Measurements from ENCODE around the gene ZNF692.

ZNF692 gene

DNA sequence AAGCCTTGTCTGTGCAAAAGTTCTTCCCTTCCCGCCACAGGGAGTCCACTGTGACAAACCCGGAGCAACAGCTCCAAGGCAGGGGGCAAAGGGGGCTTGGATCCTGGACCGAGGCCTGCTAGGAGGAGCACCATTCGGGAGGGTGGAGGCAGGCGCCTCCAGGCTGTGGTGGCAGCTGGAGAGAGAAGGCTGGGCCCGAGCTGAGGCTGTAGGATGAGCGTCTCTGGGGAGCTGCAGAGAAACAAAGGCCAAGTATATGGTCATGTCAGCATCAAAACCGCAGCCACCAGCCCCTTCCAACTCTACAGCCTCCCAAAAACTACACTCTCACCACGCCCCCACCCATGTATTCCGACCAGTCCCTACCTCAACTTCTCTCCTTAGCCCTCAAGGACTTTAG is 33.7 kb downstream of the ZNF692 start:
- no peaks in the 10 kb centered on the region for H3K9me3 ChIP-seq (ENCODE audit: control insufficient read depth, low read length)
- peak overlapping the region; percentile 97 for H3K4me3 ChIP-seq (ENCODE audit: insufficient read depth, low read depth, low read length)
- H3K4me1 ChIP-seq (ENCODE audit: control insufficient read depth, insufficient read depth, low read length) = peaks cover 10% of the 10 kb centered on the region
- H3K27ac ChIP-seq (ENCODE audit: insufficient read depth, low read depth, low read length, poor library complexity, severe bottlenecking) = no peak overlapping the region
- 54% methylated on average over 10 of the region's 10 CpGs for WGBS, 2 experiments
- no peaks in the 10 kb centered on the region for H3K36me3 ChIP-seq (ENCODE audit: control insufficient read depth, insufficient read depth, low read length)
- H3K27me3 ChIP-seq (ENCODE audit: control insufficient read depth, insufficient read depth, low read length, poor library complexity, severe bottlenecking) = no peaks in the 10 kb centered on the region

GRCh38 chr1:248824701-248825100 is 34.2 kb downstream of the ZNF692 start:
- Histone ChIP-seq H3K4me3 (ENCODE audit: insufficient read depth, low read depth, low read length) (peak overlapping the region; percentile 97), H3K36me3 (ENCODE audit: control insufficient read depth, insufficient read depth, low read length) (no peaks in the 10 kb centered on the region), H3K9me3 (ENCODE audit: control insufficient read depth, low read length) (no peaks in the 10 kb centered on the region), H3K27ac (ENCODE audit: insufficient read depth, low read depth, low read length, poor library complexity, severe bottlenecking) (no peak overlapping the region), H3K27me3 (ENCODE audit: control insufficient read depth, insufficient read depth, low read length, poor library complexity, severe bottlenecking) (no peaks in the 10 kb centered on the region), H3K4me1 (ENCODE audit: control insufficient read depth, insufficient read depth, low read length) (peaks cover 10% of the 10 kb centered on the region)
- WGBS, 2 experiments = 87 to 92% methylated on average over 3 of the region's 3 CpGs

- WGBS, 2 experiments = 93 to 100% methylated on average over 1 of the region's 1 CpG
- Histone ChIP-seq H3K27ac (ENCODE audit: insufficient read depth, low read depth, low read length, poor library complexity, severe bottlenecking) (no peak overlapping the region), H3K27me3 (ENCODE audit: control insufficient read depth, insufficient read depth, low read length, poor library complexity, severe bottlenecking) (no peaks in the 10 kb centered on the region)
Measured at GRCh38 chr1:248824301-248824700, 34.6 kb downstream of the ZNF692 start.

DNA sequence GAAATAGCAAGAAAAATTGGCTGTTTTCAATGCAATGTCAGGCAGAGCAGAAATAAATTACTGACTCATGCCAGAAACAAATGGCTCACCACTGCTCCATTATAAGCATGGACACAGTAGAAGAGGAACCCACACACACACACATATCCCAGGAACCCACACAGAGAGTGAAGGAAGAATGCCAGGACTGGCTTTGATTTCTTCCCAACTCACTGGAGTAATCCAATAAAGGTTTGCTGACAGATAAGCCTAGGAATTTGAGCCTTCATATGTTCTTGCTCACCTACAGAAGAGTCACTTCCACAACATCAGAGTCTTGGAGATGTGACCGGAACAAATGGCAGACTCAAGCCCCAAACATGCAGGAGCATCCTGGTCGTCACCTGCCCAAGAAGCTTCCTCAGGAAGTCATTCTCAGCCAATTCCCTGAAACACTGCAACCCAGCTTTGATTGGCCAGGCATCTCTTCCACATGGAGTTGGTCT is 35.3 kb downstream of the ZNF692 start:
- H3K27me3 ChIP-seq (ENCODE audit: control insufficient read depth, insufficient read depth, low read length, poor library complexity, severe bottlenecking) = no peaks in the 10 kb centered on the region
- H3K4me1 ChIP-seq (ENCODE audit: control insufficient read depth, insufficient read depth, low read length) = peaks cover 10% of the 10 kb centered on the region
- no peaks in the 10 kb centered on the region for H3K36me3 ChIP-seq (ENCODE audit: control insufficient read depth, insufficient read depth, low read length)
- no peak overlapping the region for H3K4me3 ChIP-seq (ENCODE audit: insufficient read depth, low read depth, low read length)
- 94 to 97% methylated on average over 2 of the region's 2 CpGs for WGBS, 2 experiments
- H3K9me3 ChIP-seq (ENCODE audit: control insufficient read depth, low read length) = no peaks in the 10 kb centered on the region
- H3K27ac ChIP-seq (ENCODE audit: insufficient read depth, low read depth, low read length, poor library complexity, severe bottlenecking) = no peak overlapping the region

More at GRCh38 chr1:248824301-248824700, 34.6 kb downstream of the ZNF692 start:
- peaks cover 10% of the 10 kb centered on the region for H3K4me1 ChIP-seq (ENCODE audit: control insufficient read depth, insufficient read depth, low read length)
- H3K4me3 ChIP-seq (ENCODE audit: insufficient read depth, low read depth, low read length) = no peak overlapping the region
- no peaks in the 10 kb centered on the region for H3K36me3 ChIP-seq (ENCODE audit: control insufficient read depth, insufficient read depth, low read length)
- H3K9me3 ChIP-seq (ENCODE audit: control insufficient read depth, low read length) = no peaks in the 10 kb centered on the region

DNA sequence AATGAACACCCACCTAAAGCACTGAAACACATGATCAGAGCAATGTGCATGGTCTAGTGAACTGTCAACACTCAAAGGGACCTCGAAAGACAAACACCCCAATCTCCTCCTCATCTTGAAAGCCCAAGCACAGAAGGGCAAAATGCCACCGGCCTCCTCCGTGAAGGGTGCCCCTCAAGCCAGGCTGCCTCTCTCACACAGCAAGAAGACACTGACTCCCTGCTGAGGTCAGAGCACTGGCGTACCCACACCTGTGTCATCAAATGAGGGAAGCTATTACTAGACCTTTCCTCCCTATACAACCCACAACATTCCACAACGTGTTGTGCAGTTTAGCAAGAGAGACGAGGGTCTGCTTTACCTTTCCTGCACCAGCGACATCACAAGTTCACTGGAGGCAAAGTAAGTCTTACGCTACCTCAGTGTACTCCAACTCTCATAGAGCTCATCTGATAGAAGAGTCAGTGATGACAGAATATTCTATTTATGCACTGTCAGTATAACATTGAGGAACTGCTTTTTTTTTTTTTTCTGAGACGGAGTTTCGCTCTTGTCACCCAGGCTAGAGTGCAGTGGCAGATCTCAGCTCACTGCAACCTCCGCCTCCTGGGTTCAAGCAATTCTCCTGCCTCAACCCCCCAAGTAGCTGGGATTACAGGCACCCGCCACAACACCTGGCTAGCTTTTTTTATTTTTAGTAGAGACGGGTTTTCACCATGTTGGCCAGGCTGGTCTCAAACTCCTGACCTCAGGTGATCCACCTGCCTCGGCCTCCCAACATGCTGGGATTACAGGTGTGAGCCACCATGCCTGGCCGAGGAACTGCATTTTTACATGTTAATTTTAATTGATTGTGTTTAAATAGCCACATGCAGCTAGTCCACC is 36.5 kb downstream of the ZNF692 start:
- Histone ChIP-seq H3K9me3 (ENCODE audit: control insufficient read depth, low read length) (no peaks in the 10 kb centered on the region), H3K36me3 (ENCODE audit: control insufficient read depth, insufficient read depth, low read length) (no peaks in the 10 kb centered on the region), H3K27me3 (ENCODE audit: control insufficient read depth, insufficient read depth, low read length, poor library complexity, severe bottlenecking) (no peaks in the 10 kb centered on the region), H3K4me1 (ENCODE audit: control insufficient read depth, insufficient read depth, low read length) (peaks cover 10% of the 10 kb centered on the region), H3K4me3 (ENCODE audit: insufficient read depth, low read depth, low read length) (no peak overlapping the region), H3K27ac (ENCODE audit: insufficient read depth, low read depth, low read length, poor library complexity, severe bottlenecking) (no peak overlapping the region)
- WGBS, 2 experiments = 94 to 95% methylated on average over 14 to 15 of the region's 15 CpGs

- Histone ChIP-seq H3K4me1 (ENCODE audit: control insufficient read depth, insufficient read depth, low read length) (peaks cover 10% of the 10 kb centered on the region), H3K27ac (ENCODE audit: insufficient read depth, low read depth, low read length, poor library complexity, severe bottlenecking) (no peak overlapping the region), H3K9me3 (ENCODE audit: control insufficient read depth, low read length) (no peaks in the 10 kb centered on the region), H3K36me3 (ENCODE audit: control insufficient read depth, insufficient read depth, low read length) (no peaks in the 10 kb centered on the region), H3K4me3 (ENCODE audit: insufficient read depth, low read depth, low read length) (no peak overlapping the region), H3K27me3 (ENCODE audit: control insufficient read depth, insufficient read depth, low read length, poor library complexity, severe bottlenecking) (no peaks in the 10 kb centered on the region)
- WGBS, 2 experiments = 96 to 97% methylated on average over 7 of the region's 7 CpGs
Measured at GRCh38 chr1:248821641-248822040, 37.2 kb downstream of the ZNF692 start.

GRCh38 chr1:248821101-248821500 is 37.8 kb downstream of the ZNF692 start:
- Histone ChIP-seq H3K36me3 (ENCODE audit: control insufficient read depth, insufficient read depth, low read length) (no peaks in the 10 kb centered on the region), H3K4me1 (ENCODE audit: control insufficient read depth, insufficient read depth, low read length) (peaks cover 10% of the 10 kb centered on the region), H3K27ac (ENCODE audit: insufficient read depth, low read depth, low read length, poor library complexity, severe bottlenecking) (no peak overlapping the region), H3K27me3 (ENCODE audit: control insufficient read depth, insufficient read depth, low read length, poor library complexity, severe bottlenecking) (no peaks in the 10 kb centered on the region), H3K9me3 (ENCODE audit: control insufficient read depth, low read length) (no peaks in the 10 kb centered on the region), H3K4me3 (ENCODE audit: insufficient read depth, low read depth, low read length) (no peak overlapping the region)
- 90 to 92% methylated on average over 3 of the region's 3 CpGs for WGBS, 2 experiments

GRCh38 chr1:248820041-248820585 is 38.8 kb downstream of the ZNF692 start:
- no peaks in the 10 kb centered on the region for H3K9me3 ChIP-seq (ENCODE audit: control insufficient read depth, low read length)
- peaks cover 8% of the 10 kb centered on the region for H3K4me1 ChIP-seq (ENCODE audit: control insufficient read depth, insufficient read depth, low read length)
- H3K27me3 ChIP-seq (ENCODE audit: control insufficient read depth, insufficient read depth, low read length, poor library complexity, severe bottlenecking) = no peaks in the 10 kb centered on the region
- H3K36me3 ChIP-seq (ENCODE audit: control insufficient read depth, insufficient read depth, low read length) = no peaks in the 10 kb centered on the region
- H3K27ac ChIP-seq (ENCODE audit: insufficient read depth, low read depth, low read length, poor library complexity, severe bottlenecking) = no peak overlapping the region
- no peak overlapping the region for H3K4me3 ChIP-seq (ENCODE audit: insufficient read depth, low read depth, low read length)
- WGBS, 2 experiments = 91 to 94% methylated on average over 5 to 7 of the region's 7 CpGs

- no peak overlapping the region for H3K27ac ChIP-seq (ENCODE audit: insufficient read depth, low read depth, low read length, poor library complexity, severe bottlenecking)
Measured at GRCh38 chr1:248818505-248819374, 40.1 kb downstream of the ZNF692 start.

DNA sequence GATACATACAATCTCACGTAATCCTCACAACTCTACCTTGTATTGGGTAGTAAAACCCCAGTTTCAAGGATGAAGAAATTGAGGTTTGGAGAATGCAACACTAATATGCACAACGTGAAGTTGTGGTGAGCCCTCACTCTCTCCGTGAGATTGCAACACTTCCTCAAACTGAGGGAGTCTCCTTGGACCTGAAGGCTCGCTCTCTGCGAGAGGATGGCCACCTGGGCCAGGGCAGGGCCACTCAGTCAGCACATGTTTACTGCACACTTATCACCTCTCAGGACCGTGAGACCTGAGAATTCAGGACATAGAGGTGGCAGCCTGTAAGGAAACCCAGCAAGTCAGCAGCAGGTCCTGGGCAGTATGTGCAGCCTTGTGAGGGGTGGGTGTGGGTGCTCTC is 41.8 kb downstream of the ZNF692 start:
- 96 to 97% methylated on average over 5 to 6 of the region's 6 CpGs for WGBS, 2 experiments
- no peaks in the 10 kb centered on the region for H3K27me3 ChIP-seq (ENCODE audit: control insufficient read depth, insufficient read depth, low read length, poor library complexity, severe bottlenecking)
- no peaks in the 10 kb centered on the region for H3K4me1 ChIP-seq (ENCODE audit: control insufficient read depth, insufficient read depth, low read length)
- H3K27ac ChIP-seq (ENCODE audit: insufficient read depth, low read depth, low read length, poor library complexity, severe bottlenecking) = no peak overlapping the region
- H3K9me3 ChIP-seq (ENCODE audit: control insufficient read depth, low read length) = no peaks in the 10 kb centered on the region
- H3K36me3 ChIP-seq (ENCODE audit: control insufficient read depth, insufficient read depth, low read length) = peaks cover 10% of the 10 kb centered on the region
- H3K4me3 ChIP-seq (ENCODE audit: insufficient read depth, low read depth, low read length) = no peak overlapping the region

More at GRCh38 chr1:248818505-248819374, 40.1 kb downstream of the ZNF692 start:
- WGBS, 2 experiments = 93 to 98% methylated on average over 4 to 5 of the region's 5 CpGs
- Histone ChIP-seq H3K27me3 (ENCODE audit: control insufficient read depth, insufficient read depth, low read length, poor library complexity, severe bottlenecking) (no peaks in the 10 kb centered on the region), H3K4me3 (ENCODE audit: insufficient read depth, low read depth, low read length) (no peak overlapping the region), H3K4me1 (ENCODE audit: control insufficient read depth, insufficient read depth, low read length) (no peaks in the 10 kb centered on the region), H3K9me3 (ENCODE audit: control insufficient read depth, low read length) (no peaks in the 10 kb centered on the region), H3K36me3 (ENCODE audit: control insufficient read depth, insufficient read depth, low read length) (peaks cover 3% of the 10 kb centered on the region)

Measured in ectodermal cell (in vitro differentiated cells).